ENCODE measurements around the gene IDE. TPM values are rescaled to one million over a fixed set of nuclear protein-coding genes. Genes with fewer than 3 reads are reported as not detected.

IDE gene
- total RNA-seq, 2 experiments from 2014 or later = 30.1 to 33.2 TPM

DNA sequence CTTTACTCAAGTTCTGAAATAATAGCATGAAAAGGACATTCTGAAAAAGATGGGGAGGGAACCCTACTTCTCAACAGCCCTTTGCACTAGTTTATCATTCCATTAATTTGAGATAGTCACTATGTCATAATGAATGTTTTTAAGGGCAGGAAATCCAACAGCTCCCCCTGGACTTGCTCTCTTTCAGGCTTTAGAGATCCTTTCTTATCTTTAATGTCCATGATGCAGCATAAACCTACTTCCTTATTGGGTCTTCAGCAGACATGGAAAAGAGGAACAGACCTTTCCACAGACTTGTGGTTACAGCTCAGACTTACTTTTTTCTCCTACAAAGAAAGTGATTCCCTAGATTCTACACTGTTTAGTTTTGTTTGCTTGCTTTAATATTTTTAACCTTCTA, 87.3 kb downstream of the IDE start:
- no peak overlapping the region for H3K4me3 Mint-ChIP-seq
- no peak overlapping the region for H3K27ac Mint-ChIP-seq
- ATAC-seq = no peak
- H3K27me3 Mint-ChIP-seq = no peaks in the 10 kb centered on the region
- CTCF ChIA-PET = interaction anchor here (1.7 kb wide), 1 partner anchor 30 kb away, joined by 5 read pairs; no protein-coding TSS in a partner anchor
- TF ChIP-seq, protein P1, sequence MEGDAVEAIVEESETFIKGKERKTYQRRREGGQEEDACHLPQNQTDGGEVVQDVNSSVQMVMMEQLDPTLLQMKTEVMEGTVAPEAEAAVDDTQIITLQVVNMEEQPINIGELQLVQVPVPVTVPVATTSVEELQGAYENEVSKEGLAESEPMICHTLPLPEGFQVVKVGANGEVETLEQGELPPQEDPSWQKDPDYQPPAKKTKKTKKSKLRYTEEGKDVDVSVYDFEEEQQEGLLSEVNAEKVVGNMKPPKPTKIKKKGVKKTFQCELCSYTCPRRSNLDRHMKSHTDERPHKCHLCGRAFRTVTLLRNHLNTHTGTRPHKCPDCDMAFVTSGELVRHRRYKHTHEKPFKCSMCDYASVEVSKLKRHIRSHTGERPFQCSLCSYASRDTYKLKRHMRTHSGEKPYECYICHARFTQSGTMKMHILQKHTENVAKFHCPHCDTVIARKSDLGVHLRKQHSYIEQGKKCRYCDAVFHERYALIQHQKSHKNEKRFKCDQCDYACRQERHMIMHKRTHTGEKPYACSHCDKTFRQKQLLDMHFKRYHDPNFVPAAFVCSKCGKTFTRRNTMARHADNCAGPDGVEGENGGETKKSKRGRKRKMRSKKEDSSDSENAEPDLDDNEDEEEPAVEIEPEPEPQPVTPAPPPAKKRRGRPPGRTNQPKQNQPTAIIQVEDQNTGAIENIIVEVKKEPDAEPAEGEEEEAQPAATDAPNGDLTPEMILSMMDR (IDR thresholded peaks at IDR 0.05) = no peak
- no peaks in the 10 kb centered on the region for H3K9me3 Mint-ChIP-seq
- POLR2A ChIA-PET = no interaction called here
- intact Hi-C loops (cut with micrococcal nuclease) = no loop called here
- H3K36me3 Mint-ChIP-seq (ENCODE audit: low read depth) = peaks cover 40% of the 10 kb centered on the region
- no peak for DNase-seq
- H3K4me1 Mint-ChIP-seq (ENCODE audit: low read depth) = peaks cover 8% of the 10 kb centered on the region

DNA sequence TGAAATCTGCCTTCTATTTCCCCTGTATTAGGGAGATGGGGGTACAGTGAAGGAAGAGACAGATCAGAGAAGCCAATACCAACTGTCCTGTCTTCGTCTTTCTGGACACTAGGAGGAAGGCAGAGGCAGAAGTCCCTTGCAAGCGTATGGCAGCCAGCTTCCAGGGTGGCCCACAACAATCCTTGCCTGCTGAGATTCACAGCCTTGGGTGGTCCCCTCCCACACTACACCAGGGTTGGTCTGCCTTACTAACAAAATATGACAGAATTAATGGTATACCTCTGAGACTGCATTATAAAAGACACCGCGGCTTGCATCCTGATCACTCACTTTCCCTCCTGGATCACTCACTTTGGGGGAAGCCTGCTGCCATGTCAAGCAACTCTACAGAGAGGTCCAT, 90.4 kb downstream of the IDE start:
- Mint-ChIP-seq H3K36me3 (ENCODE audit: low read depth) (peaks cover 33% of the 10 kb centered on the region), H3K4me3 (no peak overlapping the region), H3K27ac (no peak overlapping the region), H3K9me3 (no peaks in the 10 kb centered on the region), H3K4me1 (ENCODE audit: low read depth) (peaks cover 13% of the 10 kb centered on the region), H3K27me3 (no peaks in the 10 kb centered on the region)
- POLR2A ChIA-PET = interaction anchor here (1.2 kb wide), 1 partner anchor 20 kb away, joined by 4 read pairs; no protein-coding TSS in a partner anchor
- DNase-seq = no peak
- CTCF ChIA-PET = no interaction called here
- TF ChIP-seq, protein P1 (IDR thresholded peaks at IDR 0.05) = no peak
- intact Hi-C loops (cut with micrococcal nuclease) = no loop called here
- ATAC-seq = no peak

DNA sequence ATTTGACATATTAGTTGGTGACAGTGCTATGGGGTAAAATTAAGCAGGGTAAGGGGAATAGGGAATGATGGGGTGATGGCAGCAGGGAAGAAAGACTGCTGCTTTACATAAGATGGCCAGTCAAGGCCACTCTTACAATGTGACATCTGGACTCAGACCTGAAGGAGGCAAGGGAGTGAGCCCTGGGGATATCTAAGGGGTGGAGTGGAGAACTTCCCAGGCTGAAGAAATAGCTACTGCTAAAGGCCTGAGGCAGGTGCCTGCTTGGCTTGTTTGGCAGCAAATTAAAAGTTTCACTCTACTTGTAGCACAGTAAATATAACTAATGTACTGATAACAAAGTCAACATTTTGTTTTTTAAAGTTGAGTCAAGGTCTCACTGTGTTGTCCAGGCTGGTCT, 93.5 kb downstream of the IDE start:
- TF ChIP-seq, protein P1 (IDR thresholded peaks at IDR 0.05) = no peak
- no peak overlapping the region for H3K27ac Mint-ChIP-seq
- POLR2A ChIA-PET = no interaction called here
- H3K36me3 Mint-ChIP-seq (ENCODE audit: low read depth) = peaks cover 20% of the 10 kb centered on the region
- intact Hi-C loops (cut with micrococcal nuclease) = no loop called here
- H3K4me3 Mint-ChIP-seq = no peak overlapping the region
- no peak for DNase-seq
- no peaks in the 10 kb centered on the region for H3K9me3 Mint-ChIP-seq
- H3K4me1 Mint-ChIP-seq (ENCODE audit: low read depth) = peaks cover 13% of the 10 kb centered on the region
- ATAC-seq = no peak
- CTCF ChIA-PET = interaction anchor here (1.1 to 1.2 kb wide), 2 partner anchors 16 to 36 kb away, joined by 3 read pairs; no protein-coding TSS in a partner anchor
- H3K27me3 Mint-ChIP-seq = no peaks in the 10 kb centered on the region

DNA sequence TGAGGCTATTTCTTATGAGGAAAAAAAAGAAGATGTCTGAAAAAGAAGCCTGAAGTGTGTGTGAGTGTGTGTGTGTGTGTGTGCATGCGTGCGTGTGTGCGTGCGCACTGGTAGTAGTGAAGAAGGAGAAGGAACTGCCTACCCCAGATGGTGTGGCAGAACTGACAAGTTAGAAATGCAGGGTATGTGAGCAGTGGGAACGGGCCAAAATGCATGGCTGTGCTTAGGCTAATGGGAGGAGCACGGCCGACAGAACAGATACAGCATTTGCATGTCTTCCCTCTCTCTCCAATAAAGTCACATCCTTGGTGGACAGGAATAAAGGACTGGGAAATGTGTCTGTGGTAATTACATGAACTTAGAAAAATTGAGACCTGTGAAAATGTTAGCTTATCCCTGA, 94.3 kb downstream of the IDE start:
- Mint-ChIP-seq H3K36me3 (ENCODE audit: low read depth) (peaks cover 22% of the 10 kb centered on the region), H3K9me3 (no peaks in the 10 kb centered on the region), H3K4me1 (ENCODE audit: low read depth) (peaks cover 13% of the 10 kb centered on the region), H3K27me3 (no peaks in the 10 kb centered on the region), H3K27ac (no peak overlapping the region), H3K4me3 (no peak overlapping the region)
- CTCF ChIA-PET = no interaction called here
- POLR2A ChIA-PET = no interaction called here
- no peak for ATAC-seq
- intact Hi-C loops (cut with micrococcal nuclease) = no loop called here
- TF ChIP-seq, protein P1 (IDR thresholded peaks at IDR 0.05) = no peak
- no peak for DNase-seq

DNA sequence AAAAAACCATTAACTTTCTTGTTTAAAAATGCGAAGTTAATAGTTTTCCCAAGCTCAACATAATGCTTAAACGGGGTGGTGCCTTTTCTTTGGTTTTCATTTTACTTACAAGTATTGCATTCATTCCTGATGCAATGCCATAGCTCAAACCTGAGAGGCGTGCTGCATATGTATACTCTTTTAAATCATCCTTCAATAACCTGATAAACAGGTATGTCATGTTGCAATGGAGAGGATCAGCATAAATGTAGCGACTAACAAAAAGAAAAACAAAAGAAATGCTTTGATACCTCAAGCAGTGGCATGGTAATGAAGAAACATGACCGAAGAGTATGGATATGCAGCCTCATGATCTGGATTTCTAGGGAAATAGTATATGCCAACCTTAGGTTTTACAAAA, 95.4 kb downstream of the IDE start:
- Mint-ChIP-seq H3K4me3 (no peak overlapping the region), H3K4me1 (ENCODE audit: low read depth) (peaks cover 13% of the 10 kb centered on the region), H3K9me3 (no peaks in the 10 kb centered on the region), H3K27ac (no peak overlapping the region), H3K36me3 (ENCODE audit: low read depth) (peaks cover 22% of the 10 kb centered on the region), H3K27me3 (no peaks in the 10 kb centered on the region)
- DNase-seq (no peak), ATAC-seq (no peak)
- TF ChIP-seq, protein P1 (IDR thresholded peaks at IDR 0.05) = no peak
- ChIA-PET POLR2A (no interaction called here), CTCF (no interaction called here)
- intact Hi-C loops (cut with micrococcal nuclease) = no loop called here

Data from activated CD8-positive, alpha-beta T cell treated with anti-CD3 and anti-CD28 coated beads for 36 hours (primary cell).